Esophagus squamous epithelium (tissue), 4 donors: ENCODE results near the gene ARHGAP25.

Experiments used
- CTCF ChIP-seq, 6 experiments: fragments of 450-650 bp in 4 of 6; fragments of 200-600 bp in 2 of 6; sonication (generic) in 2 of 6; IDR thresholded peaks; one replicate each; pipeline ENCODE4 v1.5.1; 2016 to 2019; ENCODE audit warnings: antibody characterized with exemption in 6 of 6, mild to moderate bottlenecking in 4 of 6, moderate library complexity in 4 of 6
- POLR2A ChIP-seq, 4 donors: fragments of 450-650 bp; IDR thresholded peaks; one replicate each; pipeline ENCODE4 v1.6.1; 2017; ENCODE audit warnings: antibody characterized with exemption in 4 of 4, mild to moderate bottlenecking in 4 of 4, moderate library complexity in 3 of 4

- no peak for TF ChIP-seq POLR2A (IDR thresholded peaks at IDR 0.05)
- no peak for TF ChIP-seq CTCF (IDR thresholded peaks at IDR 0.05)
Measured at GRCh38 chr2:68796295-68796905, 61.8 kb downstream of the ARHGAP25 start.
